Brain microvascular endothelial cell (primary cell): ENCODE data around the gene AHNAK2.

Source experiments
- DNase-seq: peaks from one replicate; pipeline ENCODE4 v3.0.0-alpha.2; 2020
- H3K27ac ChIP-seq: fragments of 250-450 bp; sonication (Bioruptor Pico); 2 replicates; pipeline ENCODE4 v1.5.1; 2020; ENCODE audit warnings: mild to moderate bottlenecking, moderate library complexity
- H3K27me3 ChIP-seq: fragments of 250-450 bp; sonication (Bioruptor Pico); replicated peaks from 2 replicates; pipeline ENCODE4 v1.5.1; 2020; ENCODE audit warnings: mild to moderate bottlenecking
- H3K36me3 ChIP-seq: fragments of 250-450 bp; sonication (Bioruptor Pico); replicated peaks from 2 replicates; pipeline ENCODE4 v1.5.1; 2020; ENCODE audit warnings: mild to moderate bottlenecking
- H3K4me3 ChIP-seq: 2 replicates; pipeline ENCODE4 v1.5.1; 2011; ENCODE audit warnings: low read depth, mild to moderate bottlenecking, control low read depth, low read length, moderate library complexity
- in situ Hi-C: cut with HindIII; loops from 2 replicates; pipeline ENCODE4 v1.10.0; 2017; ENCODE audit warnings: low sequenced_read_pairs, low pct_ligation_motif_present
- TF ChIP-seq, protein P1 (sequence below): IDR thresholded peaks from 2 replicates; pipeline ENCODE4 v1.5.1; 2011; ENCODE audit warnings: low read depth, mild to moderate bottlenecking, moderate library complexity, low read length, control low read depth, inconsistent platforms; ENCODE audit errors: missing control alignments

Gene AHNAK2

DNA sequence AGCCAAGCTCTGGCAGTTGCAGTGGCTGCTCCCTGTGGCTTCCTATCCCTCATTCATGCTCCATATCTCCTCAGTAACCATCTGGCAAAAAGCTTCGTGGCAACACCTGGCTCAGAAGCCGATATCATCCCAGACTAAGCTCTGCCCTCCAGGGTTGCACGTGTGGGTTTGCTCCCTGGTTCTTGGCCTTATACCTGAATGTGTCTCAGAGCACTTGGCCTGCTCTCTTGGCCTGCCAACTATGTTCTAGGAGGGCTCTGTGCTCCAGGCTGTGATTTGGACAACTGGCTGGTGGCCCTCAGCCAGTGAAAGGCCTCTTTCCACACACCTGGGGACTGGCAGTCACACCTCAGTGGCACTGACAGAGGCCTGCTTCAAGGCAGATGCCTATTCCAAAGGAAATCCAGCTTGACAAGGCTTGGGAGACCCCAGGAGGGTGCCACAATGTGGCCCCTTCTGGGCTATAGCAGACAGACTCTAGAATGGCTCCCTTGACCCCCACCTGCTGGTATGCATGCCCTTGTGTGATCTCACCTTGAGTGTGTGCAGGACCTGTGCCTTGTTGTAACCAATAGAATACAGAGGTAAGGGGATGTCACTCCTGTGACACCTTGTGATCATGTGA lies 43.0 kb downstream of the AHNAK2 start:
- in situ Hi-C loops: no loop called here
- H3K27me3 ChIP-seq: peaks cover 25% of the 10 kb centered on the region
- no peak for DNase-seq
- TF ChIP-seq, protein P1, sequence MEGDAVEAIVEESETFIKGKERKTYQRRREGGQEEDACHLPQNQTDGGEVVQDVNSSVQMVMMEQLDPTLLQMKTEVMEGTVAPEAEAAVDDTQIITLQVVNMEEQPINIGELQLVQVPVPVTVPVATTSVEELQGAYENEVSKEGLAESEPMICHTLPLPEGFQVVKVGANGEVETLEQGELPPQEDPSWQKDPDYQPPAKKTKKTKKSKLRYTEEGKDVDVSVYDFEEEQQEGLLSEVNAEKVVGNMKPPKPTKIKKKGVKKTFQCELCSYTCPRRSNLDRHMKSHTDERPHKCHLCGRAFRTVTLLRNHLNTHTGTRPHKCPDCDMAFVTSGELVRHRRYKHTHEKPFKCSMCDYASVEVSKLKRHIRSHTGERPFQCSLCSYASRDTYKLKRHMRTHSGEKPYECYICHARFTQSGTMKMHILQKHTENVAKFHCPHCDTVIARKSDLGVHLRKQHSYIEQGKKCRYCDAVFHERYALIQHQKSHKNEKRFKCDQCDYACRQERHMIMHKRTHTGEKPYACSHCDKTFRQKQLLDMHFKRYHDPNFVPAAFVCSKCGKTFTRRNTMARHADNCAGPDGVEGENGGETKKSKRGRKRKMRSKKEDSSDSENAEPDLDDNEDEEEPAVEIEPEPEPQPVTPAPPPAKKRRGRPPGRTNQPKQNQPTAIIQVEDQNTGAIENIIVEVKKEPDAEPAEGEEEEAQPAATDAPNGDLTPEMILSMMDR: no peak
- no peaks in the 10 kb centered on the region for H3K36me3 ChIP-seq
- no peak overlapping the region for H3K27ac ChIP-seq
- H3K4me3 ChIP-seq: no peak overlapping the region

DNA sequence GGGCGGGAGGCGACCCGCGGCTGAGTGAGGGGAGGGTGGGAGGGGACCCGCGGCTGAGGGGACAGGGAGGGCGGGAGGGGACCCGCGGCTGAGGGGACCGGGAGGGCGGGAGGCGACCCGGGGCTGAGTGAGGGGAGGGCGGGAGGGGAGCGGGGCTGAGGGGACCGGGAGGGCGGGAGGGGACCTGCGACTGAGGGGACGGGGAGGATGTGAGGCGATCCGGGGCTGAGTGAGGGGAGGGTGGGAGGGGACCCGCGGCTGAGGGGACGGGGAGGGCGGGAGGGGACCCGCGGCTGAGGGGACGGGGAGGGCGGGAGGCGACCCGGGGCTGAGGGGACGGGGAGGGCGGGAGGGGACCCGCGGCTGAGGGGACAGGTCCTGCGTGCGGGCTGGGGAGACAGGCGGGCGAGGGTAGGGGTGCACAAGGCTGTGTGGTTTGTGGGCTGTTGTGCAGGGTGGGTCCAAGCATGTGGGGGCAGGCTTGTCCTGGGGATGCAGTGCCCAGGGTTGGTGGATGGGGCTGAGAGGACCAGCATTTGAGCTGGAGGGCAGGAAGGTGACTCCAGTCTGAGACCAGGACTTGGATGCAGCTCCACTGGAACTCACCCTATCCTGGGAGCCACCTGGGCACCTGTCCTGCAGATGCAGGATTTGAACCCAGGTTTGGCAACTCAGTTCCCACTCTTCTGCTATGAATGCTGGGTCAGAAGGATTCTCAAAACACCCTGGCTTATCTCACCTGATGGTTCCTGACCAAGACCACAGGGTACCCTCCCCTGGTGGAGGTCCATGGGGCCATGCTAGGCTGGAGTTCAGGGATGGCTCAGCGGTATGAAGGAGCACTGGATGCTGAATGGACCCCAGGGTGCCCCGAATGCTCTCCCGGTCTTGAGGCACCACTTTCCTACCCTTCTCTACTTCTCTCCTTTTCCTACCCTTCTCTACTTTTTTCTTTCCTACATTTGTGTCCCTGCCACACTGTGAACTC lies 44.1 kb downstream of the AHNAK2 start:
- TF ChIP-seq, protein P1: no peak
- in situ Hi-C loops: no loop called here
- DNase-seq: no peak
- Histone ChIP-seq H3K4me3 (no peak overlapping the region), H3K27ac (no peak overlapping the region), H3K36me3 (no peaks in the 10 kb centered on the region), H3K27me3 (peaks cover 25% of the 10 kb centered on the region)

DNA sequence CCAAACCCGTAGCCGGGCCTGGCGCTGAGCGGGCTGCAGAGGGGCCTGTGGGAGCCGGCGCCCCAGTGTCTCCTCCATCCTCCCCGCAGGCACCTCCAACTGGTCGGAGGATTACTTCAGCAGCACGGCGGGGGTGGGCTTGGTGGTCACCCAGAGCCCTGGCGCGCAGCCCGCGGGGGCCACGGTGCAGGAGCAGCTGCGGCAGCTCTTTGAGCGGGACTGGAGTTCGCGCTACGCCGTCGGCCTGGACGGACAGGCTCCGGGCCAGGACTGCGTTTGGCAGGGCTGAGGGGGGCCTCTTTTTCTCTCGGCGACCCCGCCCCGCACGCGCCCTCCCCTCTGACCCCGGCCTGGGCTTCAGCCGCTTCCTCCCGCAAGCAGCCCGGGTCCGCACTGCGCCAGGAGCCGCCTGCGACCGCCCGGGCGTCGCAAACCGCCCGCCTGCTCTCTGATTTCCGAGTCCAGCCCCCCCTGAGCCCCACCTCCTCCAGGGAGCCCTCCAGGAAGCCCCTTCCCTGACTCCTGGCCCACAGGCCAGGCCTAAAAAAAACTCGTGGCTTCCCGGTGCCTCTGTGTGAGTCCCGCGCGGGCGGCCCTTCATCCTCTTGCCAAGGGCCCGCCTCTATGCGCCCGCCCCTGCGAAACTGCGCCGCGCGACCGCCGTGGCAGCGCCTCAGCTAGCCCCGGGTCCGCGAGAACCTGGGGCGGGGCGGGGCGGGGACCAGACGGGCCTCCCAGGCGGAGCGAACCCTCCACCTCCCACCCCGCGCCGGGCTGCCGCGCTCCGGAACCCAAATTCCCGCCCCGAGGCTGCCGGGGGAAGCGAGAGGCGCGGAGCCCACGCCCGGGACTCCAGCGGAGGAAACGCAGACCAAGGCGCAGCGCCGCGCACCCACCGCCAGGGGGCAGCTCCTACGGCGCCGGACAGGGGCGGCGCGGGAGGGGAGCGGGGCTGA lies 45.2 kb downstream of the AHNAK2 start:
- TF ChIP-seq, protein P1: peak; percentile 66
- in situ Hi-C loops: no loop called here
- Histone ChIP-seq H3K4me3 (peak overlapping the region; percentile 32), H3K27ac (no peak overlapping the region), H3K27me3 (peaks cover 25% of the 10 kb centered on the region), H3K36me3 (no peaks in the 10 kb centered on the region)
- DNase-seq: peak; percentile 35

DNA sequence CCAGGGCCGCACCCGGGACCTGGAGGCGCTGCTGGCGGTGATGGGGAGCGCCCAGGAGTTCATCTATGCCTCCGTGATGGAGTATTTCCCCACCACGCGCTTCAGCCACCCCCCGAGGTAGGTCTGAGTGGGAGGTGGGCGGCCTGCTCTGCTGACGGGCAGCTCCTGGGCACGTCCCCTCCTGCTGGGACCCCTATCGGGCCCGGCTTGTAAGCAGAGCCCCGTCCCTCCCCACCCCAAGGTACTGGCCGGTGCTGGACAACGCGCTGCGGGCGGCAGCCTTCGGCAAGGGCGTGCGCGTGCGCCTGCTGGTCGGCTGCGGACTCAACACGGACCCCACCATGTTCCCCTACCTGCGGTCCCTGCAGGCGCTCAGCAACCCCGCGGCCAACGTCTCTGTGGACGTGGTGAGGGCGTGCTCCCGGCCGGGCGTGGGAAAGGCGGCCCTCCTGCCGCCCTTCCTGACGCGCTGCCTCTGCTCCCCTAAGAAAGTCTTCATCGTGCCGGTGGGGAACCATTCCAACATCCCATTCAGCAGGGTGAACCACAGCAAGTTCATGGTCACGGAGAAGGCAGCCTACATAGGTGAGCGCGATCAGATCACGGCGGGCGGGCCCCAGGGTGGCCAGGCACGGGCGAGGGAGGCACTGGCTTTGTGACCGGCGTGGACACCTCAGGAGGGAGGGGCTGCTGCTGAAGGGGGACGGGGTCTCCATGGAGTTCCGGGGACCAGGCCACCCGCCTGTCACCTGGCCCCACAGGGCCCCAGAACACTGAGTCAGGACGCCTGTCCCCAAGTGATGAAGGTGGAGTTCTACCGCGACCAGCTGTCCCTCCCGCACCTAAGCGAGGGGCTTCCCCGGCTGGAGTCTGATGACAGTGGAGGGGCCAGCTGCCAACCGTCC lies 46.2 kb downstream of the AHNAK2 start:
- Histone ChIP-seq H3K36me3 (no peaks in the 10 kb centered on the region), H3K27me3 (peaks cover 25% of the 10 kb centered on the region), H3K4me3 (no peak overlapping the region), H3K27ac (no peak overlapping the region)
- in situ Hi-C loops: no loop called here
- no peak for DNase-seq
- TF ChIP-seq, protein P1: no peak
